ENCODE measurements around the gene SLC10A3.
"Not testable (repeated sequence)": the region's sequence is repeated elsewhere in the genome, so short reads cannot be mapped to it uniquely, and the experiment has no call there.

The SLC10A3 gene

DNA sequence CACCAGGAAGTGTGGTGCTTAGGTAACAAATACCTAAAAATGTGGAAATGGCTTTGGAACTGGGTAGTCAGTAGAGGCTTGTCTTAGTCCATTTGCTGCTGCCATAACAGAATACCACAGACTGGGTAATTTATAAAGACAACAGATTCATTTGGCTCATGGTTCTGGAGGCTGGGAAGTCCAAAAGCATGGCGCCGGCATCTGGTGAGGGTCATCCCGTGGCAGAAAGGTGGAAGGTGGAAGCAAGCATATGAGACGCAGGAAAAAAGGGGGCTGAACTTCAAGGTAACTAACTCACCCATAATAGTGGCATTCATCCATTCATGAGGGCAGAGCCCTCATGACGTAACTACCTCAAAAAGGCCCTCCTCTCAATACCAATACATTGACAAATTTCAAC is 19.0 kb upstream of the SLC10A3 start:
- DNase-seq (ENCODE audit: low read depth in 2 of 2): no peak

DNA sequence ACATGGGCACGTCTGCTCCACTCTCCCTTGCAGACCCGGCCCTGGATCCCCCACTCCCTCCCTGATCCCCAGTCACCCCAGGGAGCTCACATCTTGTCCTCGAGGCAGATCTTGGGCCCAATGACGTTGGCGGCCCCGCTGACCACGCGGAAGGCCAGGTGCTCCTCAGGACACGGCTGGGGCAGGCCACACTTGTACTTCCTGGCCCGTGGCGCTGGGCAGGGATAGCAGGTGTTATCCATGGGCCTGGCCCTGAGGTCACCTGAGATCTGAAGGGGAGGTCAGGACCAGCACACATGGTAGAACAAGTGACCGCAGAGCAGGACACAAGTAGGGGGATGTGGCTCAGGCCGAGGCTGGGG is 17.9 kb upstream of the SLC10A3 start:
- DNase-seq (ENCODE audit: low read depth in 2 of 2): no peak

GRCh38 chrX:154507673-154508383 is 17.4 kb upstream of the SLC10A3 start:
- DNase-seq (ENCODE audit: low read depth in 2 of 2): no peak

- no peak for DNase-seq (ENCODE audit: low read depth in 2 of 2)
These were observed 16.3 kb upstream of the SLC10A3 start for GRCh38 chrX:154506483-154507332.

DNA sequence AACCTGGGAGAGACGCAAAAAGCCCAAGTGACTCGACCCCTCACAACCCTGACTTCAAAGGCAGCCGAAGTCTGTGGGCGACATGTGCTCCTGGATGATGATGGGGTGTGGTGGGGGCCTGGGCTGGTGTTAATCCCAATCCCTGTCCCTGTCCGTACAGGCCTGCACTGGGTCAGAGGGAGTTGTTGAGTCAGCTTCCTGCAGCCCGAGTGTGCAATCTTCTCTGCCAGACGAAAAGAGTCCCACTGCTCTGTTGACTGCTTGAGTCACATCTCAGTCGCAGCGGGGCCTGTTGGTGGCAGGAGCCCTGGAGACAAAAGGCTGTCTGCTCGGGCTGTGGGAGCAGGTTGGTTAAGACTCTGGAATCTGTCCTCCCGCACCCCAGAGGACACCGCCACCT is 15.3 kb upstream of the SLC10A3 start:
- DNase-seq (ENCODE audit: low read depth in 2 of 2): no peak

- DNase-seq (ENCODE audit: low read depth in 2 of 2): no peak
These were observed 12.6 kb upstream of the SLC10A3 start for GRCh38 chrX:154502989-154503388.

DNA sequence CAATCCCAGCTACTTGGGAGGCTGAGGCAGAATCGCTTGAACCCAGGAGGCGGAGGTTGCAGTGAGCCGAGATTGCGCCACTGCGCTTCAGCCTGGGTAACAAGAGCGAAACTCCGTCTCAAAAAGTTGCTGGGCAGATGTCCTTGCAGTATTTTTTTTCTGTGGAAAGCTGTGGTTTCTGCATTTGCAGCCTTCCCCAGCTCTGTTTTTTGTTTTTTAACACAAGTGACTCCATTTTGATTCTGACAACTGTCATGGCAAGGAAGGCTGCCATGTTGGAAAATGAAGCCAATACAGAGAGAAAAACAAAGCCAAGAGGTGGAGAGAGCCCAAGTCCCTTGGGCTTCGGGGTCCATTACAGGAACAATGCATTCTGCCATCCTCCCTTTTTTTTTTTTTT is 11.7 kb upstream of the SLC10A3 start:
- no peak for DNase-seq (ENCODE audit: low read depth in 2 of 2)

GRCh38 chrX:154501423-154501822 is 11.0 kb upstream of the SLC10A3 start:
- DNase-seq (ENCODE audit: low read depth in 2 of 2): not testable (repeated sequence)

- not testable (repeated sequence) for DNase-seq (ENCODE audit: low read depth in 2 of 2)
These were observed 6.2 kb upstream of the SLC10A3 start for GRCh38 chrX:154496591-154497137.

DNA sequence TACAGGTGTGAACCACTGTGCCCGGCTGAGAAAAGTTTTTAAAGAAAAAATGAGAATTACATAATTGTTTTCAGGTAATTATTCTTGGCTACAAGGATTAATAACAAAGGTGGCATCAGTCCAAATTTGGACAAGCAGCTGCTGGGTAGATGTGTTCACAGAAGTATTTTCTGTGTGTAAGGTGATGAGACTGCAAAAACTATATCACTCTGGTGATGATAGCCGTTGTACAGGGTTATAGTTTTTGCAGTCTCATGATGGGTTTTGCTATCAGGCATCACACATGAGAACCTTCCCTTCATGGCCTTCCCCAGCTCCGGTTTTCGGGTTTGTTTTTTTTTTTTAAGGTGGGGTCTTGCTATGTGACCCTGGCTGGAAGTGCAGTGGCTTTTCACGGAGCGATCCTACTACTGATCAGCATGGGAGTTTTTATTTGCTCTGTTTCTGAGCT is 5.1 kb upstream of the SLC10A3 start:
- no peak for DNase-seq (ENCODE audit: low read depth in 2 of 2)

DNA sequence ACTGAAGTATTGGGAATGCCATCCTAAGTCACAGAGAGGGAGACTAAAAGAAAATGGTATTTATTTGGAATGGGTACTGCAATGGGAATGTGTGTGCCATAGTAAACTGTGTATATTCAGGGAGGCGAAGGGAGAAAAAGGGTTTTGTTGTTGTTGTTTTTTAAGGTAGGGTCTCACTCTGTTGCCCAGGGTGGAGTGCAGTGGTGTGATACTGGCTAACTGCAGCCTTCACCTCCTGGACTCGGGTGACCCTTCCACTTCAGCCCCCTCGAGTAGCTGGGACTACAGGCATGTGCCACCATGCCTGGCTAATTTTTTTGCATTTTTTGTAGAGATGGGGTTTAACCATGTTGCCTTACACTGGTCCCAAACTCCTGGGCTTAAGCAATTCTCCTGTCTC is 4.3 kb upstream of the SLC10A3 start:
- DNase-seq (ENCODE audit: low read depth in 2 of 2): no peak

- DNase-seq (ENCODE audit: low read depth in 2 of 2): no peak
These were observed 412 bp downstream of the SLC10A3 start for GRCh38 chrX:154490021-154490413.

DNA sequence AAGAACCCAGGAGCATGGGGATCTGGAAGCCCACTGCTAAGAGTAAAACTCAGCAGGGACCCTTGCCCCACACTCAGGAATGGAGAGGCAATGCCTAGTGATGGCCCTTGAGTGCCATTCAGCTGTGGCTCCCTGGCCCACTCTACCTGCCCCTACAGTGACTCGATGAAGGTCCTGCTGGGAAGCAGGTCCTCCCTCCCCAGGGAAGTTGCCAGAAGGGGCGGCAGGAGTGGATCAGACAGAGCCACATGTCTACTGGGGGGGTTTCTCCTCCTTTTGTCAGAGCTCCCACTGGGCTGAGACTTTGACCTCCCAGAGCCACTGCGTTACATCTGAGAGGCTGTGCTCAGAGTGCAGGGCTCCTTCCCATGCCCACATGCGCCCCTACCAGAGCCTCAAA is 1.2 kb downstream of the SLC10A3 start:
- no peak for DNase-seq (ENCODE audit: low read depth in 2 of 2)

- no peak for DNase-seq (ENCODE audit: low read depth in 2 of 2)
These were observed 1.9 kb downstream of the SLC10A3 start for GRCh38 chrX:154488336-154489075.

DNA sequence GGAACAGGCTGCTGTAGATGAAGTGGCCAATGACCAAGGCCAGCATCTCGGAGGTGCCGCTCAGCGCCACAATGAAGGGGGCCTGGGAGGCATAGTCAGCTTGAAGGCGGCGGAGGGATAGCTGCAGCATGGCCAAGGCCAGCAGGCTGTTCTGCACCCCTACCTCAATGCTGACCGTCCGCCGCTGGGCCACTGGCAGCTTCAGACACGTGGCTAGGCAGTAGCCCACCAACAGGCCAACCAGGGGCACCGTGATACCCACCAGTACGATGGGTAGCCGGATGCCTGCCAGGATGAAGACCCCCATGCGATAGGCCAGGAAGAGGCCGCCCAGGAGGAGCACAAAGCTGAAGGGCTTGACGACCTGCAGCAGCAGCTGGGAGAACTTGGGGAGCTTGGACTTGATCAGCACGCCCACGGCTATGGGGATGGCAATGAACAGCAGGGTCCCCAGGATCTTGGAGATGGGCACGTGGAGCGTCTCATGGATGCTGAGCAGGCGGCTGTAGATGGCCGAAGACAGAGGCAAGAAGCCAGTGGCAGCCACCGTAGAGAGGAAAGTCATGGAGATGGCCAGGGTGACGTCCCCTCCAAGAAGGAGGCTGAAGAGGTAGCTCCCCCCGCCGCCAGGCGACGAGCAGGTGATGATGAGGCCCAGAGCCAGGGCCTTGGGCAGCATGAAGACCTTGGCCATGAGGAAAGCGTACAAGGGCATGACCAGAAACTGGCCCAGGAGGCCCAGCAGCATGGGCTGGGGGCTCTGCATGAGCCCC is 2.7 kb downstream of the SLC10A3 start:
- DNase-seq (ENCODE audit: low read depth in 2 of 2): no peak

- DNase-seq (ENCODE audit: low read depth in 2 of 2): no peak
These were observed 3.8 kb downstream of the SLC10A3 start, which contains the start of gene UBL4A for GRCh38 chrX:154486396-154487207. TSS of gene UBL4A (minus strand) at chrX:154486615. CDS start at chrX:154486584, 31 bp downstream.

GRCh38 chrX:154486052-154486395 is 4.4 kb downstream of the SLC10A3 start:
- no peak for DNase-seq (ENCODE audit: low read depth in 2 of 2)

DNA sequence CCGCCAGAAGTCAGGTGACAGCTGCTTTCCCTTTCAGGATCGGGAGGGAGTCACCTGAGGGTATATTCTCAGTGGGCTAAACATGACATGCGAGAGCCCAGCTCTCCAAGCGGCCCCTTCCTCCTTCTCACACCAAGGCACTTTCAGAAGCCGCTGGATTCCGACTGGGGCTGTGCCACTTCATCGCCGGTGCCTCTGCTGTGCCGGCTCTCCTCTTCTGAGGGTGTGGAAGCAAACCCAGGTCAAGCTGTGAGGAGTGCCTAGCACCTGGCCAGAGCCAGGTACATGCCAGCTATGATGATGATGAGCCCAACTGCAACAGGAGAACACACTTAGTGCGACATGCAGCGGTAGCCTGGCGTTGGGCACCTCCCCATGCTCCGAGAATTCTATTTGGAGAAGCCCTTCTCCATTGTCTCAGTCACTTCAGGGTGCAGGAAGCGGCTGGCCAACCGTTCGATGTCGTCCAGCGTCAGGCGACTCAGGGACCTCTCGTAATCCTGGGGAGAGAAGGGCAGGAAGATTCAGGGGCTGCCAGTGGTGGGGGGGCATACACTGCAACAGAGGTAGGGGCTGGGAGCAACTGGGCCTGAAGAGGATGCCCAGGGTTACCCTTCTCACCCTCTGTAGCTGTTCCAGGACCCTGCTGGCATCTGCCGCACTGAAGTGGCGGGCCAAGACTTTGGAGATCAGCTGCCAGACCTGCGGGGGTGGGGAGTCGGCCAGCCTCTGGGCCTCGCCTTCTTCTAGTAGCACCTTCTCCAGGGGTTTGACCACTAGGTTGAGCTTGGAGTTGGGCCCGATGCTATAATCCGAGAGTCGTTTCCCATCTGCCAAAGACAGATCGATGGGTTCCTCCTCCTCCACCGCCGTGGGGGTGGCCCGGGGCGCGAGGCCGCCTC is 5.0 kb downstream of the SLC10A3 start:
- DNase-seq (ENCODE audit: low read depth in 2 of 2): no peak

Measured in fibroblast of skin of left quadriceps (primary cell).